ENCODE data around the gene ABHD12B.

- no peak for TF ChIP-seq POLR2AphosphoS5 (IDR thresholded peaks at IDR 0.05; ENCODE audit: low read depth, low read length)
- TF ChIP-seq, protein P1, sequence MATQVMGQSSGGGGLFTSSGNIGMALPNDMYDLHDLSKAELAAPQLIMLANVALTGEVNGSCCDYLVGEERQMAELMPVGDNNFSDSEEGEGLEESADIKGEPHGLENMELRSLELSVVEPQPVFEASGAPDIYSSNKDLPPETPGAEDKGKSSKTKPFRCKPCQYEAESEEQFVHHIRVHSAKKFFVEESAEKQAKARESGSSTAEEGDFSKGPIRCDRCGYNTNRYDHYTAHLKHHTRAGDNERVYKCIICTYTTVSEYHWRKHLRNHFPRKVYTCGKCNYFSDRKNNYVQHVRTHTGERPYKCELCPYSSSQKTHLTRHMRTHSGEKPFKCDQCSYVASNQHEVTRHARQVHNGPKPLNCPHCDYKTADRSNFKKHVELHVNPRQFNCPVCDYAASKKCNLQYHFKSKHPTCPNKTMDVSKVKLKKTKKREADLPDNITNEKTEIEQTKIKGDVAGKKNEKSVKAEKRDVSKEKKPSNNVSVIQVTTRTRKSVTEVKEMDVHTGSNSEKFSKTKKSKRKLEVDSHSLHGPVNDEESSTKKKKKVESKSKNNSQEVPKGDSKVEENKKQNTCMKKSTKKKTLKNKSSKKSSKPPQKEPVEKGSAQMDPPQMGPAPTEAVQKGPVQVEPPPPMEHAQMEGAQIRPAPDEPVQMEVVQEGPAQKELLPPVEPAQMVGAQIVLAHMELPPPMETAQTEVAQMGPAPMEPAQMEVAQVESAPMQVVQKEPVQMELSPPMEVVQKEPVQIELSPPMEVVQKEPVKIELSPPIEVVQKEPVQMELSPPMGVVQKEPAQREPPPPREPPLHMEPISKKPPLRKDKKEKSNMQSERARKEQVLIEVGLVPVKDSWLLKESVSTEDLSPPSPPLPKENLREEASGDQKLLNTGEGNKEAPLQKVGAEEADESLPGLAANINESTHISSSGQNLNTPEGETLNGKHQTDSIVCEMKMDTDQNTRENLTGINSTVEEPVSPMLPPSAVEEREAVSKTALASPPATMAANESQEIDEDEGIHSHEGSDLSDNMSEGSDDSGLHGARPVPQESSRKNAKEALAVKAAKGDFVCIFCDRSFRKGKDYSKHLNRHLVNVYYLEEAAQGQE (IDR thresholded peaks at IDR 0.05; ENCODE audit: insufficient read depth in 1 of 2, low read depth in 2 of 2, low read length in 2 of 2): no peak
- TF ChIP-seq SIN3A (IDR thresholded peaks at IDR 0.05; ENCODE audit: borderline replicate concordance, insufficient read depth, low read length): no peak
- TF ChIP-seq FOXP2 (optimal IDR thresholded peaks at IDR 0.05; ENCODE audit: borderline replicate concordance, extremely low read depth, extremely low read length, insufficient read depth): no peak
Measured at GRCh38 chr14:50901361-50901760, 29.5 kb downstream of the ABHD12B start.
